Sciatic nerve (tissue), 2 donors: ENCODE results near the gene DNAH14. TPM values are rescaled to one million over a fixed set of nuclear protein-coding genes. Genes with fewer than 3 reads are reported as not detected.
"Not testable (repeated sequence)": the region's sequence is repeated elsewhere in the genome, so short reads cannot be mapped to it uniquely, and the experiment has no call there.

Source experiments
- ATAC-seq: fragments of 200-7000 bp; cut with Tn5 transposase; one replicate; pipeline ENCODE4 v1.9.1; 2020; ENCODE audit warnings: mild to moderate bottlenecking, moderate library complexity
- DNase-seq: peaks from one replicate; pipeline ENCODE4 v3.0.0-alpha.2; 2020; ENCODE audit warnings: low spot score
- intact Hi-C: fragments of 100-400 bp; cut with DNase I; formaldehyde crosslinking; loops from one replicate; pipeline ENCODE4 v1.14.2; 2022
- total RNA-seq: library from RNA; stranded (reverse); fragmentation: NEBNext Ultra II Directional; extraction: Animal tissue kit (Norgen Biotek cat#: 25700); gene quantifications from one replicate; pipeline ENCODE4 v1.2.1, GENCODE V29; 2021
- donor health status: DM: no; HTN: no; CAD: no.
- donor health status: DM: no; HTN: no; CAD: no.

Gene DNAH14
- total RNA-seq, 1 donor from 2014 or later, result 7.3 TPM

GRCh38 chr1:224959656-224960055 is 30.2 kb downstream of the DNAH14 start:
- intact Hi-C loops, result no loop called here
- ATAC-seq, result no peak
- DNase-seq, result no peak

- DNase-seq, result no peak
- intact Hi-C loops, result no loop called here
- no peak for ATAC-seq
Observed at GRCh38 chr1:224980181-224980580, 50.7 kb downstream of the DNAH14 start.

GRCh38 chr1:224981922-224982354 is 52.5 kb downstream of the DNAH14 start:
- DNase-seq, ATAC-seq, intact Hi-C loops: not testable (repeated sequence)

GRCh38 chr1:224988042-224988441 is 58.6 kb downstream of the DNAH14 start:
- ATAC-seq (no peak), DNase-seq (no peak)
- intact Hi-C loops, result no loop called here

GRCh38 chr1:224989615-224990014 is 60.1 kb downstream of the DNAH14 start:
- intact Hi-C loops, result no loop called here
- DNase-seq (no peak), ATAC-seq (no peak)

- intact Hi-C loops, DNase-seq, ATAC-seq: not testable (repeated sequence)
Observed at GRCh38 chr1:224991550-224991949, 62.1 kb downstream of the DNAH14 start.

GRCh38 chr1:224995602-224996001 is 66.1 kb downstream of the DNAH14 start:
- ATAC-seq, result no peak
- intact Hi-C loops, result no loop called here

GRCh38 chr1:224996266-224996665 is 66.8 kb downstream of the DNAH14 start:
- intact Hi-C loops, result no loop called here
- ATAC-seq (no peak), DNase-seq (no peak)

More at GRCh38 chr1:224995602-224996001, 66.1 kb downstream of the DNAH14 start:
- no peak for DNase-seq

GRCh38 chr1:224998185-224998584 is 68.7 kb downstream of the DNAH14 start:
- intact Hi-C loops, result no loop called here
- ATAC-seq (no peak), DNase-seq (no peak)

- intact Hi-C loops, result no loop called here
- DNase-seq (no peak), ATAC-seq (no peak)
Observed at GRCh38 chr1:225004396-225004795, 74.9 kb downstream of the DNAH14 start.

GRCh38 chr1:225006352-225006751 is 76.9 kb downstream of the DNAH14 start:
- intact Hi-C loops, ATAC-seq, DNase-seq: not testable (repeated sequence)

GRCh38 chr1:225008050-225008449 is 78.6 kb downstream of the DNAH14 start:
- DNase-seq, ATAC-seq, intact Hi-C loops: not testable (repeated sequence)

- ATAC-seq (no peak), DNase-seq (no peak)
Observed at GRCh38 chr1:225021037-225021436, 91.6 kb downstream of the DNAH14 start.

GRCh38 chr1:225026701-225027100 is 97.2 kb downstream of the DNAH14 start:
- intact Hi-C loops, result no loop called here
- DNase-seq, result no peak
- ATAC-seq, result no peak

More at GRCh38 chr1:225021037-225021436, 91.6 kb downstream of the DNAH14 start:
- intact Hi-C loops, result no loop called here

GRCh38 chr1:225036441-225036840 is 107.0 kb downstream of the DNAH14 start:
- intact Hi-C loops, DNase-seq, ATAC-seq: not testable (repeated sequence)

GRCh38 chr1:225042263-225042662 is 112.8 kb downstream of the DNAH14 start:
- ATAC-seq, result no peak

GRCh38 chr1:225044258-225044657 is 114.8 kb downstream of the DNAH14 start:
- no peak for ATAC-seq
- intact Hi-C loops, result no loop called here
- no peak for DNase-seq

More at GRCh38 chr1:225042263-225042662, 112.8 kb downstream of the DNAH14 start:
- no peak for DNase-seq
- intact Hi-C loops, result no loop called here

GRCh38 chr1:225049594-225049993 is 120.1 kb downstream of the DNAH14 start:
- DNase-seq, result no peak
- intact Hi-C loops, result no loop called here
- ATAC-seq, result no peak

GRCh38 chr1:225063722-225064121 is 134.2 kb downstream of the DNAH14 start:
- DNase-seq (no peak), ATAC-seq (no peak)

GRCh38 chr1:225070972-225071371 is 141.5 kb downstream of the DNAH14 start:
- intact Hi-C loops, result no loop called here
- no peak for ATAC-seq
- DNase-seq, result no peak

More at GRCh38 chr1:225063722-225064121, 134.2 kb downstream of the DNAH14 start:
- intact Hi-C loops, result no loop called here

- ATAC-seq (no peak), DNase-seq (no peak)
- intact Hi-C loops, result loop anchor here (2.0 kb wide), 1 partner anchor 62 kb away; no protein-coding TSS in a partner anchor
Observed at GRCh38 chr1:225097175-225097574, 167.7 kb downstream of the DNAH14 start.
